ENCODE measurements around the gene USP34.

The USP34 gene

DNA sequence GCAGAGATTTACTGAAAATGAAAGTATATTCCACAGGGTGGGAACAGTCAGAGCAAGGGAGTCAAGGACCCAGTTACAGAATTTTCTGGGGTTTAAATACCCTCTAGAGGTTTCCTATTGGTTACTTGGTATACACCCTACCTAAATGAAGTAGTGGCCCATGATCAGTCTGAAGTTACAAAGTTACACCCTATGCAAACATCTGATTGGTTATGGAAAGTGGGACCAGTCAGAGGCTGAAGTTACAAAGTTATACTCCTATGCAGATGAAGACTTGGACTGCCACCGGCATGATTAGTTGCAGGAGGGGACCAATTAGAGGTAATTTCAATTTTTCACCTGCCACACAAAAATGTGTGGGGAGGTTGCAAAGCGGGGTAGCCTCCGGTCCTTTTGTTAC is 56.2 kb downstream of the USP34 start:
- no peak overlapping the region for H3K27ac ChIP-seq (replicated peaks)
- no peak for DNase-seq (ENCODE audit: low read depth in 1 of 2, low spot score in 1 of 2)
- H3K4me3 ChIP-seq (replicated peaks; ENCODE audit: insufficient read depth, low read length): no peak overlapping the region
- no peaks in the 10 kb centered on the region for H3K27me3 ChIP-seq (ENCODE audit: insufficient read depth, poor library complexity, severe bottlenecking)
- TF ChIP-seq SPI1 (IDR thresholded peaks at IDR 0.05; ENCODE audit: borderline replicate concordance, low read depth) (no peak), REST (IDR thresholded peaks at IDR 0.05; ENCODE audit: insufficient replicate concordance, low read depth) (no peak), POLR2AphosphoS5 (IDR thresholded peaks at IDR 0.05; ENCODE audit: low read depth) (no peak), GABPA (IDR thresholded peaks at IDR 0.05; ENCODE audit: low read depth) (no peak)
- TF ChIP-seq, protein P1, sequence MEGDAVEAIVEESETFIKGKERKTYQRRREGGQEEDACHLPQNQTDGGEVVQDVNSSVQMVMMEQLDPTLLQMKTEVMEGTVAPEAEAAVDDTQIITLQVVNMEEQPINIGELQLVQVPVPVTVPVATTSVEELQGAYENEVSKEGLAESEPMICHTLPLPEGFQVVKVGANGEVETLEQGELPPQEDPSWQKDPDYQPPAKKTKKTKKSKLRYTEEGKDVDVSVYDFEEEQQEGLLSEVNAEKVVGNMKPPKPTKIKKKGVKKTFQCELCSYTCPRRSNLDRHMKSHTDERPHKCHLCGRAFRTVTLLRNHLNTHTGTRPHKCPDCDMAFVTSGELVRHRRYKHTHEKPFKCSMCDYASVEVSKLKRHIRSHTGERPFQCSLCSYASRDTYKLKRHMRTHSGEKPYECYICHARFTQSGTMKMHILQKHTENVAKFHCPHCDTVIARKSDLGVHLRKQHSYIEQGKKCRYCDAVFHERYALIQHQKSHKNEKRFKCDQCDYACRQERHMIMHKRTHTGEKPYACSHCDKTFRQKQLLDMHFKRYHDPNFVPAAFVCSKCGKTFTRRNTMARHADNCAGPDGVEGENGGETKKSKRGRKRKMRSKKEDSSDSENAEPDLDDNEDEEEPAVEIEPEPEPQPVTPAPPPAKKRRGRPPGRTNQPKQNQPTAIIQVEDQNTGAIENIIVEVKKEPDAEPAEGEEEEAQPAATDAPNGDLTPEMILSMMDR (IDR thresholded peaks at IDR 0.05; ENCODE audit: insufficient read depth, low read length): no peak

GRCh38 chr2:61411109-61411508 is 59.8 kb downstream of the USP34 start:
- H3K27ac ChIP-seq (replicated peaks): no peak overlapping the region
- H3K4me3 ChIP-seq (replicated peaks; ENCODE audit: insufficient read depth, low read length): no peak overlapping the region
- no peak for DNase-seq (ENCODE audit: low read depth in 1 of 2, low spot score in 1 of 2)
- no peak for TF ChIP-seq REST (IDR thresholded peaks at IDR 0.05; ENCODE audit: insufficient replicate concordance, low read depth)
- no peak for TF ChIP-seq SPI1 (IDR thresholded peaks at IDR 0.05; ENCODE audit: borderline replicate concordance, low read depth)
- TF ChIP-seq, protein P1 (IDR thresholded peaks at IDR 0.05; ENCODE audit: insufficient read depth, low read length): no peak
- TF ChIP-seq GABPA (IDR thresholded peaks at IDR 0.05; ENCODE audit: low read depth): no peak
- H3K27me3 ChIP-seq (ENCODE audit: insufficient read depth, poor library complexity, severe bottlenecking): no peaks in the 10 kb centered on the region

DNA sequence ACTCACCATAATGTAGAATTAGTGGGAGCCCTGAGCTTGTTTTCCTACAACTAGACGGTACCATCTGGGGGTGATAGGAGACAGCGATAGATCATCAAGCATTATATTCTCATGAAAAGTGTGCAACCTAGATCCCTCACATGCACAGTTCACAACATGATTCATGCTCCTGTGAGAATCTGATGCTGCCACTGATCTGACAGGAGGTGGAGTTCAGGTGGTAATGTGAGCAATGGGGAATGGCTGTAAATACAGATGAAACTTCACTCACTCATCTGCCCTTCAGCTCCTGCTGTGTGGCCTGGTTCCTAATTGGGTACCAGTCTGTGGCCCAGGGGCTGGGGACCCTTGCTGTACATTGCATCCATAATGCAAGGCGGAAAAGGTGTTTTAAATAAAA is 60.7 kb downstream of the USP34 start:
- no peak for DNase-seq (ENCODE audit: low read depth in 1 of 2, low spot score in 1 of 2)
- no peak for TF ChIP-seq POLR2AphosphoS5 (IDR thresholded peaks at IDR 0.05; ENCODE audit: low read depth)
- no peak for TF ChIP-seq REST (IDR thresholded peaks at IDR 0.05; ENCODE audit: insufficient replicate concordance, low read depth)
- TF ChIP-seq SPI1 (IDR thresholded peaks at IDR 0.05; ENCODE audit: borderline replicate concordance, low read depth): no peak
- no peak for TF ChIP-seq GABPA (IDR thresholded peaks at IDR 0.05; ENCODE audit: low read depth)
- TF ChIP-seq, protein P1 (IDR thresholded peaks at IDR 0.05; ENCODE audit: insufficient read depth, low read length): no peak
- Histone ChIP-seq H3K4me3 (replicated peaks; ENCODE audit: insufficient read depth, low read length) (no peak overlapping the region), H3K27ac (replicated peaks) (no peak overlapping the region), H3K27me3 (ENCODE audit: insufficient read depth, poor library complexity, severe bottlenecking) (no peaks in the 10 kb centered on the region)
